ENCODE results near the gene KCNB1.

KCNB1 gene

DNA sequence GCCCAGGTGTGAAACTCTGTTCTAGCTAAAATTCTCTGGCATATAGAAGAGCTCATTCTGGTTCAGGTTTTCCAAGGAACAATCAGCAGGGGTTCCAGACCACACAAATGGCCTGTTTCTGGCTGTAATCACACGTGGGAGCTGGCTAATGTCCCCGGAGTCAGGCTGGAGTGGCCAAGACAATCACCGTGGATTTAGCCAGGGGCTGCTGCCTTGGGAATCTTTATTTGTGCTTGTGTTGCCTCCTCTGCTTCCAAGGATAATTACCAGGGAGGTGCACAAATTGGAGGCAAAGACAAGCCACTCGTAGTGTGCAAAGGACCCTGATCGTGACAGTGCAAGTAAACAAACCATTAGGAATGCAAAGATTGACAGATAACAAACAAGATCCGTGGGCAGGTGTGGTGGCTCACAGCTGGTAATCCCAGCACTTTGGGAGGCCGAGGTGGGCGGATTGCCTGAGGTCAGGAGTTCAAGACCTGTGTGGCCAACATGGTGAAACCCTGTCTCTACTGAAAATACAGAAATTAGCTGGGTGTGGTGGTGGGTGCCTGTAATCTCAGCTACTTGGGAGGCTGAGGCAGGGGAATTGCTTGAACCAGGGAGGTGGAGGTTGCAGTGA, 77.3 kb downstream of the KCNB1 start:
- no peak for DNase-seq

DNA sequence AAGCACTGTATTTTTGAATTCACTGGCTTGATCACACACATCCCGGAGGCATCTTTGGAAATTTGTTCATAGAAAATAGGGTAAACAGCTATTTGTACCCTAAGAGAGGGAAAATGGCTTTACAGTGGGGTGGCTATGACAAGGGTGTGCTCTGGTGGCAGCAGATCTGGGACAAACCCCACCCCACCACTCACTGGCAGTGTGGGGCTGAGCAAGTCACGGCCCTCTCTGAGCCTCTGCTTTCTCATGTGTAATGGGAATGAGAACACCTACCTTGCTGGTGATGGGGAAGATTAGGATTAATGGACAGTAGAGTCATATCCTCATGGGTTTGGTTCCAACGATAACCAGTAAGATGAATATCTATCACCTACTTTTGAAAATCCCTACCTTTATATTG, 78.0 kb downstream of the KCNB1 start:
- DNase-seq = no peak

DNA sequence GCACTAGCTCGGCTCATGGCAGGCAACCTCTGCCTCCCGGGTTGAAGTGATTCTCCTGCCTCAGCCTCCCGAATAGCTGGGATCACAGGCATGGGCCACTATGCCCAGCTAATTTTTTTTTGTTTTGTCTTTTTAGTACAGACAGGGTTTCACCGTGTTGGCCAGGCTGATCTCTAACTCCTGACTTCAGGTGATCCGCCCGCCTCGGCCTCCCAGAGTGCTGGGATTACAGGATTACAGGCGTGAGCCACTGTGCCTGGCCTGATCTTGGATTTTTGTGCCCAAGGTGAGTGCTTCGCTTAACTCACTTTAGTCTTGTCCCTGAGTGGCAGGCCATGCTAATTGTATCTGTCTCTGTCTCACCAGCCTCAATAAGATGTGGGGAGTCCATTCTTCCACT, 78.6 kb downstream of the KCNB1 start:
- DNase-seq = no peak

DNA sequence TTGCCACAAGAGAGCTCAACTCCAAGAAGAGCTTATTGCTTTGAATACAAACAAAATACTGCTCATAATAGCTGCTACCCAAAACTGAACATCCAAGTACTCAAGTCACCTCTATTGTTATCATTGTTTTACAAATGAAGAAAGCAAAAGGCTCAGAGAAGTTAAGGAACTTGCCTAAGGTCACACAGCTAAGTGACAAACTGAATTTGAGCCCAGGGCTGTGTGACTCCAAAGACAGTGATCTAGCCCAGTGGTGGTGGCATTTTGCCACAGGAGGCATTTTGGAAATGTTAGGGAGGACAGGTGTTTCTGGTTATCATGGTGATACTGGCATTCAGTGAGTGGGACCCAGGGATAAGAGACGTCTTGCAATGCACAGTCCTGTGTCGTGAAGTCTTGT, 79.5 kb downstream of the KCNB1 start:
- no peak for DNase-seq

DNA sequence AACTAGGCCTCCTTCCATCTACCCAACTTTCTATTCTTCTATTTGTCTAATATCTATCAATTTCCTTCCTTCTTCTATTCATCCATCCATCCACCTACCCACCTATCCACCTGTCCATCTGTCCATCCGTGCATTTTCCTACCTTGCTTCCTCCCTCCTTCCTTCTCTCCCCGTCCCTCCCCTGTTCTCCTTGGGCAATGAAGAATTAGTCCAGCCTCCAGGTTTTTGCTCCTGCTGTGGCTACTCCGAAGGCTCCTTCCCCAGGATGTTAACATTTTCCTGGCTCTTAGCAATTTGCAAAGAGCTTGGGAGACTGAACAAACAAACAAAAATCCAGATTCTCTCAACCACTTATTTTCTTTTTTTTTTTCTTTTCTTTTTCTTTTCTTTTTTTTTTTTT, 81.6 kb downstream of the KCNB1 start:
- DNase-seq = no peak

DNA sequence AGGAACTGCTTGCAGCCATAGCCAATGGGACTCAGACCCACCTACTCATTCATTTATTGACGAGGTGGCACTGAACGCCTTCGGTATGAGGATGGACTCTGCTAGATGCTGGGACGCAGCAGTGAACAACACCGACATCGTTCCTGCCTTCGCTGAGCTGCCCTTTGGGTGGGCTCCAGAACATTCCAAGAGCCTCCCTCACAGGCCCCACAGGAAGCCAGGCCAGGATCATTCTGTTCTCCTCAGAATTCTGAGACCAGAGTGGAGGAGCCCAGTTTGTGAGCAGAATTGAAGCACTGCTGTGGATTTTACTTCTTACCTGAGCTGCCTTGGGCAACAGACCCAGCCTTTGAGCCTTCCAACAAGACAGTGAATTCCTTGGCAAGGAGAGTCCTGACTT, 82.1 kb downstream of the KCNB1 start:
- no peak for DNase-seq

DNA sequence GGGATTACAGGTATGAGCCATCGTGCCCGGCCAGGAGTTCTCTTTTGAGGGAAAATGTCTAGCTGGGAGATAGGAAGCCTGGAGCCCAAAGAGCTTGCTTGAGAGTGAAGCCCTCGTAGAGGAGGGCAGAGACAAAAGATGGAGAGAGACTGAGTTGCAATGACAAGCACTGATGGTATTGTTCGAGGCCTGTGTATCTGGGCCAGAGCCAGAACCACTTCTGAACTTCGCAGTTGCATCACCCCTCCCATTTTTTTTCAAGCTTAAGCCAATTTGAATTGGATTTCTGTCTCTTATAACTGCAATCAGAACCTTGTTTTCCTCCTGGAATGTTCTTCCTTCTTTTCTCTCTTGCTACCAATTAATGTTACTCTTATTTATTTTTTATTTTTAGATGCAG, 83.1 kb downstream of the KCNB1 start:
- DNase-seq = no peak

DNA sequence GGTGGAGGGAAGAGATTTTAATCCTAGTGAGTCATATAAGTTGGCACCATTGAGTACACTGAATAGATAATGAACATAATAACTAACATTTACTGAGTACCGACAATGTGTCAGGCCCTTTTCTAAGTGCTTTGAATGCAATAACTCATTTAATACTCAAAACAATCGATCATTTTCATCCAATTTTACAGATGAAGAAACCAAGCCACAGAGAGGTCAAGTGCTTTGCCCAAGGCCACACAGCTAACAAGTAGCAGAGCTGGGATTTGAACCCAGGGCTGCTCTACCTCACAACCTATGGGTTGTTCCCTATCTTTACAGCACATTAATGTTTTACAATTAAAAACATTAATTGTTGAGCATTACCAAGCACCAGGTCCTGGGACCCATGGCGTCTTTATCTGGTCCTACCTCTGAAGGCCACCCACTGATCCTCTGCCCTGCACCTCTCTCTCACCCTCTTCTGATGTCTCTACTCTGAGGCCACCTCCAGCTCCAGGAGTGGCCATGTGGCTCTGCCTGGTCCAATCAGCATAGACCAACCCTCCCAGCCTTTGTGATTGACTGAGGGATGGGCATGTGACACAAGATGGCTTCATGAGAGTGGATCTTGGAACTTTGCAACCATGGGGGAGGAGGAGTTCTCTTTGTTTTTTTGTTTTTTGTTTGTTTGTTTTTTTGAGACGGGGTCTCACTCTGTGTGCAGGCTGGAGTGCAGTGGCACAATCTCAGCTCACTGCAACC, 83.9 kb downstream of the KCNB1 start:
- DNase-seq = no peak

DNA sequence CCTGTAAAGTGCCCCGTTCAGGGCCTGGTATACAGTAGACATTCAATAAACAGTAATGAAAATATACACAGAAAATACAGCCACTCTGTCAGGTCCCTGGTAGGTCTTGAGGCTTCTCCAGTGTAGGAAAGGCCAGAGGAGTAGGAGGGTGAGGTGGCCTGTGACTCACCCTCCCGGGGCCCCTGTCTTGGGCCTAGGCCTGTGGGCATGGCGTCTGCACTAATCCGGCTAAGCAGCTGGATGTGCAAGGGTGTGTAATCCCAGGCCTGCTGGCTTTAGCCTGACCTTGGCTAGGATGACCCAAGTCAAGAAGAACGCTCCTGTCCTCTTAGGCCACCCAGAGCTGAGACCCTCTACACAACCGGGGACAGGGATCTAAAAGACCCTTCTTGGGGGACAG, 84.9 kb downstream of the KCNB1 start:
- no peak for DNase-seq

DNA sequence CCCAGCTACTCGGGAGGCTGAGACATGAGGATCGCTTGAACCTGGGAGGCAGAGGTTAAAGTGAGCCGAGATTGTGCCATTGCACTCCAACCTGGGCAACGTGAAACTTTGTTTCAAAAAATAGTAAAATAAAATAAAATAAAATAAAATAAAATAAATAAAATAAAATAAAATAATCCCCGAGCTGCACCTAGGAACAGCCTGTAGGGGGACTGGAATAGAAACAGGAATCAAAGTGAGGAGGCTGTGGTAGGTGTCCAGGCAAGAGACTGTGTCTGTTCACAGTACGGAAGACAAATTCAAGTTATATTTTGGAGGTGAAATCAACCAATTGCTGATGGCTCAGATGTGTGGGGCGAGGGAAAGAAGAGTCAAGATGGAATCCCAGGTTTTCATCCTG, 86.2 kb downstream of the KCNB1 start:
- DNase-seq = no peak

DNA sequence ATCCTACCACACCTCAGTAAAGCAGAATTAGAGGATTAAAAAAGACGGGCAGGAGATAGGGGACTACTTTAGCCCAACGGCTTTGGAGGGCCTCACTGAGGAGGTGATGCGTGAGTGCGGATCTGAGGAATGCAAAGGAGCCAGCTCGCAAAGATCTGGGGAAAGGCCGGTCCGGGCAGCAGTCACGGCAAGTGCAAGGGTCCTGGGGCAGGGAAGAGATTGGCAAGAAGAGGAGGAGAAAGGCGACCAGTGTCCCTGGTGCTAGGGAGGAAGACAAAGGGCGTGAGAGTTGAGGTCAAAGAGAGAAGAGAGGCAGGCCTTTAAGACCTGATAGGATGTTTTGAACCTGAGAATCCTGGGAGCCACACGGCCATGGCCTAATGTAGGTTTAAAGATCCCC, 86.8 kb downstream of the KCNB1 start:
- no peak for DNase-seq

DNA sequence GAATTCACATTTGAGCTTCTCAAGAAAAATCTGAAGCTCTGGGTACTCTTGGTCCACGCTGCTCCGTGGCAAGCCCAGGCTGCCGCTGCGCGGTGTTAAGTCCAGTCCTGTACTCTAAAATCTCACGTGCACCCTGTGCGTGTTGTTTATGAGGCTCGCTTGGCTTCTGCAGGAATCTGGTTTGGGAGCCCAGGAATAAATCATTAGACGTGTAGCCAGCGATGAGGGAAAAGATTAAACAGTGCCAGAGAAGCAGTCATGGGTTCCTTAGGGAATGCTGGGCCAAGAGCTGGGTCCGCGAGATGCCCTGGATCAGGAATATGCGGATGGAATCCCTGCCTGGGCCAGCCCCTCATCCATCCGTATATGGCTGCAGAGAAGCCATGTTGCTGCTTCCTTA, 87.3 kb downstream of the KCNB1 start:
- no peak for DNase-seq

DNA sequence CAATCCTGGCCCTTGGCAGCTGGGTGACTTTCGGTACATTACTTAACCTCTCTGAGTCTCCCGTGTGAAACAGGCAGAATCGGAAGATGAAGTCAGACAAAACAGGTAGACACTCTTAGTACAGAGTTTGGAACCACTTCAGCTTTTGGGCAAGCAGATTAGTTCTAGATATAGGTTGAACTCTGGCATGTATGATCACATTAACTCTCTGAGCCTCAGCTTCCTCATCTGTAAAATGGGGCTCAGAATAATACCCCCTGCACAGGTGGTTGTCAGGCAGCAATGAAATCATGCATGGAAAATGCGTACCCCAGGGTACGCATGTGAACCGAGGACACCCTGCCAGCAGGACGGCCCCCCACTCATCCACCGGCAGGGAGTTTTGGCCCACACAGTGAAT, 87.7 kb downstream of the KCNB1 start:
- no peak for DNase-seq

DNA sequence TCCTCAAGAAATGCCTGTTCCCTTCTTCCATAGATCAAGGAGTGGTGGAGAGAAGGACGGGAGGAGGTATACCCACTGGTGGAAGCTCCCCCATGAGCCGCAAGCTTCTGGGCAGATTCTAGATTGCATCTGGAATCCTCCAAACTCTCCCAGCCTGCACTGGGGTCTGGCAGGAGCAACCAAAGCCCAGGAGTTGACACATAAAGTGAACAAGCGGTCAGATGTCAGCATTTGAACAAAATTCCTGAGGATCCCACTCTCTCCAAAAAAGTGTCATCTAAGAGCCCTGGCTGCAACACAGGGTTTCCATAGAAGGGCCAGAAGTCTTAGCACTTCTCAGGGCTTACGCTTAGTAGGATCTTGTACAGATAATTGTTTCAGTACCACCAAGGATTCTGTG, 88.2 kb downstream of the KCNB1 start:
- DNase-seq = no peak

DNA sequence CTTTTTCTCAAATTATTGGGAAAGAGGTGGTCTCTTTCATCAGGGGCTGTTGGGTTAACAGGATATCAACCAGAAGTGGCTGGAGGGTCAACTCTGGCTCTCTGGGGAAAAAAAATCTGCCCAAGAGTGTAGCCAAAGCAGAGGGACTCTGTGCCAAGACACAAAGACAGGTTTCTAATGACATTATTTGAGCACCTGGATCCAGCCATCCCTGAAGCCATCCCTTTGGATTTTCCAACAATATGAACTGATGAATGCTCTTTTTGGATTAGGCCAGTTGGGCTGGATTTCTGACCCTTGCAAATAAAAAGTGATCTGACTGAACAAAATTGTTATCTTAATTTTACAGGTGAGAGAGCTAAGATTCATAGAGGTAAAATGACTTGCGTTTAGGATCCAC, 88.7 kb downstream of the KCNB1 start:
- DNase-seq = no peak

DNA sequence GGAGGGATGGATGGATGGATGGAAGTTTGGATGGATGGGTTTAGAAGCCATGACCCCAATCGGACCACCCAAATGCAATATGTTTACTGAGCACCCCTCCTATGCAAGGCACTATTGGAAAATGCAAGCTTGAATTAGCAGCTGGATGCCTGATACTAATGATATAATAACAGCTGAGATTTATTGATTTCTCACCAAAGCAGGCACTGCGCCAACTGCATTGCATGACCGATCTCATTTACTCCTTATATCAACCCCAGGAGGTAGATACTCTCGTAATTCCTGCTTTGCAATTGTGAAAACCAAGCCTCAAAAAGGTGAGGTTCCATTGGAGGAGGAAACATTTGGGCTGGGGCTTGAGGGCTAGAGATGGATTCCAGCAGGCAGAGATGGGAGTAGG, 89.7 kb downstream of the KCNB1 start:
- no peak for DNase-seq

DNA sequence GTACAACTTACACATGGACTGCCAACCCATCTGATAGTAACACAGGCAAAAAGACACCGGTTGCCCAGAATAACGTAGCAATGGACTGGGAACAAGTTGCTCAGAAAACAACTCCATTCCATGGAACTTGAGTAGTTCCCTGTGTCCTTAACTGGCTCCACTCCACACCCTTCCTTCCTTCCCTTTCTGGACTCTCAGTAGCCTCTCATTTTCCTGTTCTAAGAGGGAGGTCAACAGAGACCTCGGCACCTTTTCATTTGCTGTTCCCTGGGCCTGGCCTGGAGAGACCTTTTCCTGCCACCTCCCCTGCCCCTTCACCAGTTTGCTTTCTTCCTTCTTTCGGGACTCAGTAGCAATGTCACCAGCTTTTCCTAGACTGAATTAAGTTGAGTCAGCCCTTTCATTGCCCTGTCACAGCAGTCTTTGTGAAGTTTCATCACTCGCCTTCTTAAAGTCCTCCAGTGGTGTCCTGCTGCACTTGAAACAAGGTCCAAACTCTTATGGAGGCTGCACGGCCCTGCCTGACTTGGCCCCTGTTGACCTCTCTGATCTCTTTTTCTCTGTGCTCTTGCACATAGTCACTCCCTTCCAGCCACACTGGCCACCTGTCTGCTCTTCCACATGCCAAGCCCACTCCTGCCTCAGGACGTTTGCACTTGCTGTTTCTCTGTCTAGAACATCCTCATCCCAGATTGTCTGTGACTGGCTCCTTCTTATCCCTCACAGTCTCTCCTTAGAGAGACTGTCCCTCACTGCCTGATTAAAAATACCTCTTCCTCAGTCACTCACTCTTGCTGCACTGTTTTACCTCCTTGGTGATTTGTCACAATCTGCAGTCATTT, 90.8 kb downstream of the KCNB1 start:
- DNase-seq = no peak

DNA sequence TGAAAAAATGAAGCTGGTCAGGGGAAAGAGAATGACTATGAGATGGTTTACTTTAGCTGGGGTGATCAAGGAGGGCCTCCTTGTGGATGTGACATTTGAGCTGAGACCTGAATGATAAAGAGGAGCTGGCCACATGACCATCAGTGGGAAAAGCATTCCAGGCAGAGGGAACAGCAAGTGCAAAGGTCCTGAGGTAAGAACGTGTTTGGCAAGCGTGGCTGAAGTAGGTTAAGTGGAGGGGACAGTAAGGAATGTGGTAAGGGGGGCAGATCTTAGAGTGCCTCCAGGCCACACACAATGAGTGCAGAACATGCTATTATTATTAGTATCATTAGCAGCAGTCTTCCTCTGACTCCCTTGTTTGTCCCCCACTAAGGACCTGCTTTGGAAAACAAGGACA, 92.6 kb downstream of the KCNB1 start:
- no peak for DNase-seq

DNA sequence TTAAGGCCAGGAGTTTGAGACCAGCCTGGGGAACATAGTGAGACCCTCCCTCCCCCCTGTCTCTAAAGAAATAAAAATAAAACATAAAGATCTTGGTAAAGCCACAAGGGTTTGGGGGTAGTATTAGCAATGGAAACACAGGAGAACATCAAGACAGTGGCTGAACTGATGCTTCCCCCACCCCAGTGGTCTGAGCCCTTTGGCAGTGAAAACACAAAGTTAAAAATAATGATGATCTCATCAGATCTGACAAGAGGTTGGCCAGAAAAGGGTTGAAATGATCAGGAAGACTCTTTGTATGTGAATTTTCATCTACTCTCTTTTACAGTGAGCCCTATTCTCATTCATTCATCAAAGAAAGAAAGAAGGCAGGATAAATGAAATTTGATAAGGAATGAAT, 93.7 kb downstream of the KCNB1 start:
- DNase-seq = no peak

DNA sequence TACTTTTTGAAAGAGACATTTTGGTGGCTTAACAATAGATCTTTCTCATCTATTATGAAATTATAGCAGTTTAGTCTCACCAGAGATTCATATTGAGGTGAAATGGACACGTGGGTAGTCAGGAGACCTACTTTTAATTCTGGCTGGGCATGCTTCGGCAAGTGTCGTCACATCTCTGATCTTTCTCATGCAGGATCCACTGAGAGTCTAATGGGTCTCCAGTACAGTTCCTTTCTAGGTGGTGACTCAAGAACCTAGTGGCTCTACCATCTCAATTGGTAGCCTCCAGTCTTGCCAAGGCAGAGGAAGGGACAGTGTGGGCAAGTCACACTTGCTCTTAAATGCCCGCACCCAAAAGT, 94.9 kb downstream of the KCNB1 start:
- no peak for DNase-seq

DNA sequence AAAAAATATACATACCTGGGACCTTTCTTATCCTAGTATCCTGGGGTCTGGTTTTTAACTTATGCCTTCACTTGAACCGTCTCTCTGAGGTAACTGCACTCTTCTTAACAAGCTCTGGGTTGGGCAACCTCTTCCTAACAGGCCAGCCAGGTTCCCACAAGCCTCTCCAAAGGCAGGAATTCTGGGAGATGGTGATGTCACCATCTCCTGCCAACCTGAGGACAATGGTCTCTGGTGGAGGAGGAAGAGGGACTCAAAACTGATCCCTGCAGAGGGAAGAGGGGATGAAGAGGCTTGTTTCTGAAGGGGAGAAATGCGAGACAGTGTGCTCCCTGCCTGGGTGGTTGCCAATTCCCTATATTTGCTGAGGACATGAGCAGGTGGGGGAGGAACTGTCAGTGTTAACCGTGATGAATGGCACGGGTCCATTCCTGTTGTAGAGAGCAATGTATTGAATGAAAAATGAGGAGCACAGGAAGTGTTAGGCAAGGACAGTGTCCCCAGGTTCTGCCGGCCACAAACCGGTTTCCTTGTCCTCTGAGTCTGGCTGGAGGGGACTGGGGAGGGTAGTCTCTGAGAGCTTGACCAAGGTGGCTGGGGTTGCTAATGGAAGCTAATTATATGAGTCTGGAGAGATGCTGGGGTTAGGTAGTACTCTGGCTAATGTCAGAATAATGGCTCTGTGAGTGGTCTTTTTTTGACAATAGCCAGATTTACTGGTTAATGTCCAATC, 95.5 kb downstream of the KCNB1 start:
- DNase-seq = no peak

DNA sequence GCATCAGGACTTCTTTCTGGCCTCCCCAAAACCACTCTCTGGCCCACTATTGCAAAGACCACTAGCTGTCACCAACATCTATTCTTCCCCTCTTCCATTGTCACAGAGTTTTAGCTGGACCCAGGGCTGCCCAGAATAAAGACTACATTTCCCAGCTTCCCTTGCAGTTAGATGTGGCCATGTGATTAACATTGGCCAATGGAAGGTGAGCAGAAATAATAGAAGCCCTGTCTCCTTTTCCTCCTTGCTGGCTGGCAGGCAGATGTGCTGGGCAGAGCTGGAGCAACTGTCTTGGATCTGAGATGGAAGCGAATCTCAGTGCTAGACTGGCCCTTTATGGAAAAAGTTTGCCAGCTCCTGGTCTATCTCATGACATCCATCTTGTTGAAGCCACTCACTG, 97.0 kb downstream of the KCNB1 start:
- DNase-seq = no peak
